IMR-90 (cell line): ENCODE results near the gene KLHL4. TPM values are rescaled to one million over a fixed set of nuclear protein-coding genes. Genes with fewer than 3 reads are reported as not detected.

Experiments used
- ATAC-seq: fragments of 200-7000 bp; cut with Tn5 transposase; 2 replicates; pipeline ENCODE4 v1.9.1; 2020; ENCODE audit warnings: low read depth, mild to moderate bottlenecking, moderate library complexity
- BruUV-seq: library from RNA; stranded (reverse); fragments of 400-500 nt; replicated peaks from 2 replicates; lab custom pipeline; 2021; lab: Mats Ljungman, UMichigan
- CTCF ChIA-PET: fragments of 300-600 bp; formaldehyde crosslinking; extraction: SDS; loops from one replicate; lab custom pipeline; 2021; ENCODE audit warnings: antibody characterized with exemption; lab: Yijun Ruan, JAX
- POLR2A ChIA-PET: fragments of 300-600 bp; sonication (Branson Sonifier 250); formaldehyde crosslinking; loops from one replicate; lab custom pipeline; 2022; ENCODE audit warnings: antibody characterized with exemption; ENCODE audit not compliant: unreplicated experiment; lab: Charles Lee
- DNase-seq: peaks from one replicate; pipeline ENCODE4 v3.0.0; 2013
- H2AFZ ChIP-seq: replicated peaks from 2 replicates; pipeline ENCODE3; 2013; ENCODE audit warnings: low read length, mild to moderate bottlenecking; ENCODE audit not compliant: poor library complexity
- H2AK5ac ChIP-seq: 2 replicates; pipeline ENCODE4 v1.6.1; 2013; ENCODE audit warnings: low read depth, low read length, inconsistent platforms
- H2AK9ac ChIP-seq: replicated peaks from 2 replicates; pipeline ENCODE3; 2013; ENCODE audit warnings: mild to moderate bottlenecking, low read depth, low read length, moderate library complexity; ENCODE audit not compliant: poor library complexity
- H2BK120ac ChIP-seq: 2 replicates; pipeline ENCODE4 v1.6.1; 2013; ENCODE audit warnings: low read depth, low read length, inconsistent platforms
- H2BK15ac ChIP-seq: 3 replicates; pipeline ENCODE4 v1.6.1; 2013; ENCODE audit warnings: low read depth, low read length, inconsistent platforms
- H2BK20ac ChIP-seq: 2 replicates; pipeline ENCODE4 v1.6.1; 2013; ENCODE audit warnings: low read depth, mild to moderate bottlenecking, inconsistent platforms, low read length, moderate library complexity
- H2BK5ac ChIP-seq: 2 replicates; pipeline ENCODE4 v1.6.1; 2013; ENCODE audit warnings: mild to moderate bottlenecking, low read depth, low read length, inconsistent platforms; ENCODE audit not compliant: poor library complexity, severe bottlenecking
- H3K14ac ChIP-seq: replicated peaks from 2 replicates; pipeline ENCODE4 v1.6.1; 2013; ENCODE audit warnings: low read depth, low read length, inconsistent platforms
- H3K18ac ChIP-seq: 2 replicates; pipeline ENCODE4 v1.6.1; 2013; ENCODE audit warnings: low read depth, low read length, control low read depth
- H3K23ac ChIP-seq: 2 replicates; pipeline ENCODE4 v1.6.1; 2013; ENCODE audit warnings: low read depth, low read length, inconsistent platforms
- H3K27ac ChIP-seq: 2 replicates; pipeline ENCODE4 v1.5.1; 2013; ENCODE audit warnings: mild to moderate bottlenecking, control low read depth, low read length; ENCODE audit not compliant: insufficient read depth
- H3K27me3 ChIP-seq: 2 replicates; pipeline ENCODE4 v1.6.1; 2013; ENCODE audit warnings: low read length; ENCODE audit not compliant: control insufficient read depth, insufficient read depth
- H3K36me3 ChIP-seq: 2 replicates; pipeline ENCODE4 v1.6.1; 2013; ENCODE audit warnings: low read length, mixed read lengths; ENCODE audit not compliant: control insufficient read depth, insufficient read depth
- H3K4ac ChIP-seq: 2 replicates; pipeline ENCODE4 v1.6.1; 2013; ENCODE audit warnings: low read depth, low read length, inconsistent platforms
- H3K4me1 ChIP-seq: 2 replicates; pipeline ENCODE4 v1.6.1; 2013; ENCODE audit warnings: low read length, mixed read lengths; ENCODE audit not compliant: control insufficient read depth, insufficient read depth
- H3K4me2 ChIP-seq: 2 replicates; pipeline ENCODE4 v1.6.1; 2013; ENCODE audit warnings: low read depth, mild to moderate bottlenecking, control low read depth, low read length, moderate library complexity
- H3K4me3 ChIP-seq: 2 replicates; pipeline ENCODE4 v1.5.1; 2013; ENCODE audit warnings: low read depth, mild to moderate bottlenecking, control low read depth, low read length, moderate library complexity; ENCODE audit not compliant: insufficient read depth
- H3K56ac ChIP-seq: 2 replicates; pipeline ENCODE4 v1.6.1; 2013; ENCODE audit warnings: low read length, inconsistent platforms; ENCODE audit not compliant: insufficient read depth; ENCODE audit errors: extremely low read depth
- H3K79me1 ChIP-seq, 2 experiments: 2 replicates each; pipeline ENCODE4 v1.6.1; 2013; ENCODE audit warnings: low read length in 2 of 2, inconsistent platforms in 1 of 2, low read depth in 1 of 2
- H3K9ac ChIP-seq: 2 replicates; pipeline ENCODE4 v1.6.1; 2013; ENCODE audit warnings: low read depth, low read length, control low read depth
- H3K9me1 ChIP-seq: 2 replicates; pipeline ENCODE4 v1.6.1; 2013; ENCODE audit warnings: low read length, inconsistent platforms; ENCODE audit not compliant: insufficient read depth
- H3K9me3 ChIP-seq: 2 replicates; pipeline ENCODE4 v1.6.1; 2013; ENCODE audit warnings: low read length; ENCODE audit not compliant: control insufficient read depth, insufficient read depth
- H4K20me1 ChIP-seq: 2 replicates; pipeline ENCODE4 v1.6.1; 2013; ENCODE audit warnings: low read length, inconsistent platforms; ENCODE audit not compliant: insufficient read depth
- H4K5ac ChIP-seq: 2 replicates; pipeline ENCODE4 v1.6.1; 2013; ENCODE audit warnings: mild to moderate bottlenecking, low read depth, low read length, control low read depth
- H4K8ac ChIP-seq, 2 experiments: 2 replicates each; pipeline ENCODE4 v1.6.1; 2013; ENCODE audit warnings: low read depth in 2 of 2, low read length in 2 of 2, control low read depth in 1 of 2, inconsistent platforms in 1 of 2
- H4K91ac ChIP-seq: 2 replicates; pipeline ENCODE4 v1.6.1; 2013; ENCODE audit warnings: low read depth, low read length, inconsistent platforms; ENCODE audit not compliant: insufficient read depth
- FOS ChIP-seq: fragments of 150-350 bp; IDR thresholded peaks from 2 replicates; pipeline ENCODE4 v1.6.1; 2016; ENCODE audit warnings: low read depth, low read length
- MXI1 ChIP-seq: IDR thresholded peaks from 2 replicates; pipeline ENCODE4 v1.6.1; 2012; ENCODE audit warnings: low read depth, mild to moderate bottlenecking, low read length, moderate library complexity, borderline replicate concordance
- RAD21 ChIP-seq: IDR thresholded peaks from 2 replicates; pipeline ENCODE4 v1.6.1; 2012; ENCODE audit warnings: low read length, improper control_type of control experiment
- RFX5 ChIP-seq: IDR thresholded peaks from 2 replicates; pipeline ENCODE4 v1.8.0; 2012; ENCODE audit warnings: low read depth, mild to moderate bottlenecking, low read length, moderate library complexity
- WGBS, 2 experiments: methylation state at CpG; one replicate each; pipeline versions ENCODE4 v1.1.5 to v1.1.7; 2013; ENCODE audit warnings: missing lambda C conversion rate in 2 of 2; ENCODE audit not compliant: insufficient read length in 1 of 2; ENCODE audit errors: extremely low coverage in 2 of 2; 5-methylcytosine and 5-hydroxymethylcytosine counted together
- dilution Hi-C: fragments of 300-500 bp; cut with HindIII; formaldehyde crosslinking; loops from one replicate; pipeline ENCODE4 v1.14.3; 2018; ENCODE audit warnings: low sequenced_read_pairs; ENCODE audit not compliant: unreplicated experiment
- in situ Hi-C: fragments of 300-500 bp; cut with MboI; formaldehyde crosslinking; loops from 3 replicates; pipeline ENCODE4 v1.14.3; 2019; ENCODE audit warnings: low sequenced_read_pairs, inconsistent platforms, mixed read lengths
- intact Hi-C: fragments of 100-400 bp; cut with micrococcal nuclease; formaldehyde crosslinking; loops from 2 replicates; pipeline ENCODE4 v1.10.0; 2022
- polyA plus RNA-seq, 3 experiments: library from polyadenylated mRNA; depleted of rRNA; stranded (reverse); fragments of >200 nt; gene quantifications; 2 replicates each; pipeline ENCODE4 v1.2.3, GENCODE V29; 2012; ENCODE audit warnings: low replicate concordance in 1 of 3
- total RNA-seq: library from RNA; depleted of rRNA; stranded (reverse); fragments of >200 nt; gene quantifications from 2 replicates; pipeline ENCODE4 v1.2.3, GENCODE V29; 2012
- TF ChIP-seq, protein P1 (sequence below): conservative IDR thresholded peaks from 2 replicates; pipeline ENCODE4 v1.5.1; 2012; ENCODE audit warnings: mild to moderate bottlenecking, low read depth, low read length, improper control_type of control experiment
- TF ChIP-seq, protein P2 (sequence below): fragments of 150-350 bp; IDR thresholded peaks from 2 replicates; pipeline ENCODE4 v1.6.1; 2017; ENCODE audit warnings: mild to moderate bottlenecking, antibody characterized with exemption, low read length, low read depth

KLHL4 gene
- total and polyA plus RNA-seq, 2 of the 4 experiments (the other 2 are of a cell fraction) = 0.50 to 1.4 TPM

DNA sequence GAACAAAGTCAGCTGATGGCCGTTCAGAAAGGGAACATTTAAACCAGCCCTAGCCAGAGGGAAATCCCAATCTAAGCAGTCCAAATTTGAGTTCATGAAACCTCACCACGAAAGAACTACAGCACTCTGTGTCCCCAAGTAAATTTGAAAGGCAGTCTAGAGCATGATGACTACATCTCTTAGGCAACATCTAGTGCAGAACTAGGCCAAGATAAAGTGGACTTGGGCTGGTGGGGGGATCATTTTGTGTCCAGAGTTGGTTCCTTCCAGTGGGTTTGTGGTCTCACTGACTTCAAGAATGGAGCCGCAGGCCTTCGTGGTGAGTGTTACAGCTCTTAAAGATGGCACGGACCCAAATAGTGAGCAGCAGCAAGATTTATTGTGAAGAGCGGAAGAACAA lies 64.9 kb downstream of the KLHL4 start:
- Histone ChIP-seq H2BK5ac (no peak overlapping the region), H3K79me1 (no peaks in the 10 kb centered on the region), H4K5ac (no peak overlapping the region), H3K9me3 (no peaks in the 10 kb centered on the region; the same call in 1 of the 2 replicates), H2BK20ac (no peak overlapping the region), H3K56ac (no peak overlapping the region), H3K4ac (no peak overlapping the region), H3K14ac (no peak overlapping the region), H3K4me3 (no peak overlapping the region), H4K20me1 (no peaks in the 10 kb centered on the region), H3K18ac (no peak overlapping the region), H3K27ac (no peak overlapping the region), H3K36me3 (no peaks in the 10 kb centered on the region), H4K91ac (no peak overlapping the region), H3K23ac (no peak overlapping the region), H2BK15ac (no peak overlapping the region), H3K27me3 (no peaks in the 10 kb centered on the region), H2AFZ (no peak overlapping the region), H3K9ac (no peak overlapping the region), H3K4me2 (no peak overlapping the region), H3K4me1 (no peaks in the 10 kb centered on the region), H4K8ac (no peak overlapping the region), H3K9me1 (no peaks in the 10 kb centered on the region), H2AK9ac (no peak overlapping the region), H2AK5ac (no peak overlapping the region), H2BK120ac (no peak overlapping the region)
- dilution Hi-C loops = no loop called here
- DNase-seq (no peak), ATAC-seq (no peak)
- no TSS peak for BruUV-seq
- TF ChIP-seq RFX5 (no peak), MXI1 (no peak), FOS (no peak), RAD21 (no peak)
- TF ChIP-seq, protein P1, sequence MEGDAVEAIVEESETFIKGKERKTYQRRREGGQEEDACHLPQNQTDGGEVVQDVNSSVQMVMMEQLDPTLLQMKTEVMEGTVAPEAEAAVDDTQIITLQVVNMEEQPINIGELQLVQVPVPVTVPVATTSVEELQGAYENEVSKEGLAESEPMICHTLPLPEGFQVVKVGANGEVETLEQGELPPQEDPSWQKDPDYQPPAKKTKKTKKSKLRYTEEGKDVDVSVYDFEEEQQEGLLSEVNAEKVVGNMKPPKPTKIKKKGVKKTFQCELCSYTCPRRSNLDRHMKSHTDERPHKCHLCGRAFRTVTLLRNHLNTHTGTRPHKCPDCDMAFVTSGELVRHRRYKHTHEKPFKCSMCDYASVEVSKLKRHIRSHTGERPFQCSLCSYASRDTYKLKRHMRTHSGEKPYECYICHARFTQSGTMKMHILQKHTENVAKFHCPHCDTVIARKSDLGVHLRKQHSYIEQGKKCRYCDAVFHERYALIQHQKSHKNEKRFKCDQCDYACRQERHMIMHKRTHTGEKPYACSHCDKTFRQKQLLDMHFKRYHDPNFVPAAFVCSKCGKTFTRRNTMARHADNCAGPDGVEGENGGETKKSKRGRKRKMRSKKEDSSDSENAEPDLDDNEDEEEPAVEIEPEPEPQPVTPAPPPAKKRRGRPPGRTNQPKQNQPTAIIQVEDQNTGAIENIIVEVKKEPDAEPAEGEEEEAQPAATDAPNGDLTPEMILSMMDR = no peak
- TF ChIP-seq, protein P2, sequence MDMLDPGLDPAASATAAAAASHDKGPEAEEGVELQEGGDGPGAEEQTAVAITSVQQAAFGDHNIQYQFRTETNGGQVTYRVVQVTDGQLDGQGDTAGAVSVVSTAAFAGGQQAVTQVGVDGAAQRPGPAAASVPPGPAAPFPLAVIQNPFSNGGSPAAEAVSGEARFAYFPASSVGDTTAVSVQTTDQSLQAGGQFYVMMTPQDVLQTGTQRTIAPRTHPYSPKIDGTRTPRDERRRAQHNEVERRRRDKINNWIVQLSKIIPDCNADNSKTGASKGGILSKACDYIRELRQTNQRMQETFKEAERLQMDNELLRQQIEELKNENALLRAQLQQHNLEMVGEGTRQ = no peak
- in situ Hi-C loops = no loop called here
- intact Hi-C loops = no loop called here
- POLR2A ChIA-PET = no interaction called here
- CTCF ChIA-PET = no interaction called here
- 85% methylated on average over 3 of the region's 6 CpGs; no CpG with 5 or more reads in 1 of the 2 experiments for WGBS, 2 experiments
